Heart left ventricle (tissue), 13 donors: Measurements from ENCODE around the gene RBBP5.

Experiments used
- POLR2A ChIP-seq, 2 donors: fragments of 450-650 bp; IDR thresholded peaks; one replicate each; pipeline ENCODE4 v1.6.1; 2017; ENCODE audit warnings: antibody characterized with exemption in 2 of 2, mild to moderate bottlenecking in 2 of 2, moderate library complexity in 2 of 2
- TF ChIP-seq, protein P1 (sequence below), 12 donors: fragments of 200-600 bp; sonication (generic) in 4 of 12; IDR thresholded peaks; one replicate each; pipeline versions ENCODE4 v1.5.0 to v1.8.0; 2018 to 2022; ENCODE audit warnings: antibody characterized with exemption in 12 of 12, mild to moderate bottlenecking in 5 of 12
- donor health status: ischemic (EF 13 %, LVEDD 7.1; RV severe dilation, severe dysfunction).
- donor health status: DM: no; HTN: yes; CAD: no.
- donor health status: DM: no; HTN: no; CAD: no.
- donor health status: ischemic (EF 25% LVEDD 6.9; RV normal size, moderate dysfunction).
- donor health status: ischemic (EF 25% LVEDD 5.7; RV mildly dilated, moderate dysfunction).
- donor health status: ischemic (EF 35%, LVEDD 5.7; RV mildly dilated, moderate dysfunction).
- donor health status: nonischemic (EF 11% LVEDD 7.7; RV severe dilation, severe dysfunction).
- donor health status: DM: yes; HTN: yes; CAD: no.
- donor health status: PGD.
- donor health status: ischemic (EF 29% LVEDD 5.4; RV normal size, mild dysfunction).
- donor health status: nonischemic (EF 23%, LVEDD 6.1; RV moderate dilation, normal function).

DNA sequence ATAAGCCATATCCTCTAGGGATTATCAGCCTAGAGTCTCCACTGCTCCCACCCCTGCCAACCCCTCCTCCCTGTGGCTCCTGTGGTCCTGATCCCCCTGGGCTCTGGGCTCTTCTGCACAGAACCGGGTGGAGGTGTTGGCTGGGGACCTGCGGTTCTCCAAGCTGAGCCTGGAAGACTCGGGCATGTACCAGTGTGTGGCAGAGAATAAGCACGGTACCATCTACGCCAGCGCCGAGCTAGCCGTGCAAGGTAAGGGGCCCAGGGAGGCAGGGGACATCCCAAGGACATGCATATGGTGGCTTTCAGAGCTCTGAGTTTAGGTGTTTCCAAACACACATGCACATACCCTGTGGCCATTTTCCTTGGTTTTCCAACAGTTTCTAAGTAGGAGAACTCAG lies 59.5 kb downstream of the RBBP5 start:
- no peak for TF ChIP-seq POLR2A (IDR thresholded peaks at IDR 0.05)
- TF ChIP-seq, protein P1, sequence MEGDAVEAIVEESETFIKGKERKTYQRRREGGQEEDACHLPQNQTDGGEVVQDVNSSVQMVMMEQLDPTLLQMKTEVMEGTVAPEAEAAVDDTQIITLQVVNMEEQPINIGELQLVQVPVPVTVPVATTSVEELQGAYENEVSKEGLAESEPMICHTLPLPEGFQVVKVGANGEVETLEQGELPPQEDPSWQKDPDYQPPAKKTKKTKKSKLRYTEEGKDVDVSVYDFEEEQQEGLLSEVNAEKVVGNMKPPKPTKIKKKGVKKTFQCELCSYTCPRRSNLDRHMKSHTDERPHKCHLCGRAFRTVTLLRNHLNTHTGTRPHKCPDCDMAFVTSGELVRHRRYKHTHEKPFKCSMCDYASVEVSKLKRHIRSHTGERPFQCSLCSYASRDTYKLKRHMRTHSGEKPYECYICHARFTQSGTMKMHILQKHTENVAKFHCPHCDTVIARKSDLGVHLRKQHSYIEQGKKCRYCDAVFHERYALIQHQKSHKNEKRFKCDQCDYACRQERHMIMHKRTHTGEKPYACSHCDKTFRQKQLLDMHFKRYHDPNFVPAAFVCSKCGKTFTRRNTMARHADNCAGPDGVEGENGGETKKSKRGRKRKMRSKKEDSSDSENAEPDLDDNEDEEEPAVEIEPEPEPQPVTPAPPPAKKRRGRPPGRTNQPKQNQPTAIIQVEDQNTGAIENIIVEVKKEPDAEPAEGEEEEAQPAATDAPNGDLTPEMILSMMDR (IDR thresholded peaks at IDR 0.05), result no peak
